HG03460 (cell line): ENCODE measurements around the gene CEP104.
"Not testable (repeated sequence)": the region's sequence is repeated elsewhere in the genome, so short reads cannot be mapped to it uniquely, and the experiment has no call there.

Experiments
- ATAC-seq: cut with Tn5 transposase; IDR thresholded peaks from one replicate; pipeline ENCODE4 v1.9.1; 2021; ENCODE audit not compliant: unreplicated experiment

CEP104 gene

GRCh38 chr1:3803905-3804626, 52.9 kb downstream of the CEP104 start:
- ATAC-seq, result no peak

- ATAC-seq, result not testable (repeated sequence)
Observed at GRCh38 chr1:3800795-3801194, 56.2 kb downstream of the CEP104 start.

GRCh38 chr1:3799976-3800685, 56.9 kb downstream of the CEP104 start:
- ATAC-seq, result no peak

- ATAC-seq, result peak; percentile 98
Observed at GRCh38 chr1:3796215-3797061, 60.6 kb downstream of the CEP104 start, which contains the start of gene LRRC47. Gene LRRC47, minus strand, starts transcription at chr1:3796498. Its CDS starts 22 bp downstream, at chr1:3796476.

GRCh38 chr1:3795453-3796214, 61.4 kb downstream of the CEP104 start:
- peak; percentile 12 for ATAC-seq

GRCh38 chr1:3790952-3791351, 66.1 kb downstream of the CEP104 start:
- ATAC-seq, result no peak

GRCh38 chr1:3790500-3790923, 66.5 kb downstream of the CEP104 start:
- no peak for ATAC-seq

GRCh38 chr1:3789421-3790300, 67.3 kb downstream of the CEP104 start:
- ATAC-seq, result no peak

GRCh38 chr1:3788756-3789420, 68.1 kb downstream of the CEP104 start:
- no peak for ATAC-seq

GRCh38 chr1:3787745-3788605, 69.0 kb downstream of the CEP104 start:
- ATAC-seq, result no peak

GRCh38 chr1:3787349-3787715, 69.7 kb downstream of the CEP104 start:
- no peak for ATAC-seq

- no peak for ATAC-seq
Observed at GRCh38 chr1:3786468-3787348, 70.3 kb downstream of the CEP104 start.

- no peak for ATAC-seq
Observed at GRCh38 chr1:3785456-3786157, 71.4 kb downstream of the CEP104 start.

- ATAC-seq, result no peak
Observed at GRCh38 chr1:3785045-3785444, 72.0 kb downstream of the CEP104 start.

- ATAC-seq, result no peak
Observed at GRCh38 chr1:3783651-3784474, 73.1 kb downstream of the CEP104 start.

GRCh38 chr1:3780901-3781300, 76.1 kb downstream of the CEP104 start:
- no peak for ATAC-seq
